ENCODE data around the gene DRC1.

DRC1 gene

DNA sequence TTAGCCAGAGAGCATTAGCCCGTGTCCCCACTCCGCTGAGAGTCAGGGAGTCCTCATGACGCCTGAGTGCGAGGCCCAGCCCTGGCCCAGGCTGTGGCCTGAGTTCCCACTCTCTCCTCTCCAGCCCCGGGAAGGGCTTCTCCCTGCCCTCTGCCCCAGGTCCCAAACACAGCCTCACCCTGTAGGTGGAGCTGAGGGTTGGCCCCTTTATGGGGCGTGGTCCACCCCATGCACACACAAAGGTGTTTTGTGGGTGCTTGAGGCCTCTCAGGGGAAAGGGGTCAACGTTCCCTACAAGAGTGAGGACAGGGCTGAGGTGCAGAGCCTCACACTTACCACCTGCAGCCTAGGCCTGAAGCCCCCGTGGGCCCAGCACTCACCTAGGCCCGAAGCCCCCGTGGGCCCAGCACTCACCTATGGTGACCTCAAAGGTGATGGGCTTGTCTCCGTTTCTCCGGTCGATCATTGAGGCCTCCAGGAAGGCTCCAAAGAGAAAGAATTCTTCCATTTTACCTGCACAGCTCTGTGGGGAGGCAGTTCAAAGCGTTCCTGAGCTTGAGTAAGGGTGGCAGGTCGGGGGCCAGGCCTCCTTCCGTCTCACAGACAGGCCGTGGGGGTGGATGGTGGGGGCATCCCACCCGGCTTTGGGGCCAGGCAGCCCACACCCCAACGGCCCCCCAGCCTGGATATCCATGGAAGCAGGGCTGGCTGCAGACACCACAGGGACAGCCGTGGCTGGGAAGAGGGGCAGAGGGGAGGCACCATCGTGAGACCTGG, 78.3 kb downstream of the DRC1 start:
- no peak for DNase-seq

DNA sequence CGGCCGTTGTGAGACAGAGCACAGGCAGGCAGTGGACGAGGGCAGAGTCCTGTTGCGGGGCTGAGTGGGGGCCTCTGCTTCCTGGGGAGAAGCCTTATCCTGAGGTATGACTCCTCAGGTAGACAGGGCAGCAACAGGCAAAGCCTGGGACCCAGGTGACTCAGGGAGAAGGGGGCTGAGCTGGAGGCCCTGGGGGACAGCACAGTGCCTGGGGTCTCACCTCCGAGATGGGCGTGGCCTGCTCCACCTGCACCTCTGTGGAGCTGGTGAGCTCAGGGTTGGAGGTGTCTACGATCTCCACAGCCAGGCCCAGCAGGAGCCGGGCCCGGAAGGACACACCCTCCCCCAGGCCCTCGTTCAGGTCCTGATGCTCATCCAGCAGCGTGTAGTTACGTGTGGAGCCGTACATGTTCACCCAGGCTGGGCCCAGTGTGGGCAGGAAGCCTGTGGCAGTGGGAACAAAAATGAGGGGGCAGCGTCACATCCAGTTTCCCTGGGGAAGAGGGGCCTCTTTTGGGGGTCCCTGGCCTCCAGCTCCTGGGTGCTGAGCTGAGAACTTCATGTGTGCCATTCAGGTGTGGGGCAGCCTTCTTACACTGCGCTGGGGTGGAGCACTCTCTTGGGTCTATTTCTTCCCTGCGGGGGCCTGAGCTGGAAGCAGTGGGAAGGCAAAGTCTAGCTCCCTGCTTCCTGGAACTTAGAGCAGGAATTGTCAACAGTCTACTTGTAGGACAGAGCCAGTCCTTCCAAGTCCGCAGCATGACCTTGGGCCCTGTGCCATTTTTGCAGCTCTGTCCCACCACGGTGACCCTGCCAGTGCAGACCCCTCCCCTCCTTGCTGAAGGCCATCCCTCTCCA, 79.1 kb downstream of the DRC1 start:
- DNase-seq, result no peak

DNA sequence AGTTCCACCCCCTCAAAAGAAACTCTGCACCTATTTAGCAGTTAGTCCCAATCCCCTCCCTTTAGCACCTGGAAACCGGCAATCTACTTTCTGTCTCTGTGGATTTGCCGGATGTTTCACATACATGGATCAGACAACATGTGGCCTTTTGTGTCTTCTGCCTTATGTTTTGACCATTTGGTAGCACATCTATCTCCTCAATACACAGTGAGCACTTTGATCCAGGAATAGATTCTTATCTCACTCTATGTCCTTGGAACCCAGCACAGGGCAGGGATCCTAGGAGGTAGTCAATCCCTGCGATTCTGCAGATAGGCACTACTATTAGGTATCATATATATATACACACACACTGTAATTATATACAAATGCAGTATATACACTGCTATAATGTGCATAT, 80.0 kb downstream of the DRC1 start:
- no peak for DNase-seq

DNA sequence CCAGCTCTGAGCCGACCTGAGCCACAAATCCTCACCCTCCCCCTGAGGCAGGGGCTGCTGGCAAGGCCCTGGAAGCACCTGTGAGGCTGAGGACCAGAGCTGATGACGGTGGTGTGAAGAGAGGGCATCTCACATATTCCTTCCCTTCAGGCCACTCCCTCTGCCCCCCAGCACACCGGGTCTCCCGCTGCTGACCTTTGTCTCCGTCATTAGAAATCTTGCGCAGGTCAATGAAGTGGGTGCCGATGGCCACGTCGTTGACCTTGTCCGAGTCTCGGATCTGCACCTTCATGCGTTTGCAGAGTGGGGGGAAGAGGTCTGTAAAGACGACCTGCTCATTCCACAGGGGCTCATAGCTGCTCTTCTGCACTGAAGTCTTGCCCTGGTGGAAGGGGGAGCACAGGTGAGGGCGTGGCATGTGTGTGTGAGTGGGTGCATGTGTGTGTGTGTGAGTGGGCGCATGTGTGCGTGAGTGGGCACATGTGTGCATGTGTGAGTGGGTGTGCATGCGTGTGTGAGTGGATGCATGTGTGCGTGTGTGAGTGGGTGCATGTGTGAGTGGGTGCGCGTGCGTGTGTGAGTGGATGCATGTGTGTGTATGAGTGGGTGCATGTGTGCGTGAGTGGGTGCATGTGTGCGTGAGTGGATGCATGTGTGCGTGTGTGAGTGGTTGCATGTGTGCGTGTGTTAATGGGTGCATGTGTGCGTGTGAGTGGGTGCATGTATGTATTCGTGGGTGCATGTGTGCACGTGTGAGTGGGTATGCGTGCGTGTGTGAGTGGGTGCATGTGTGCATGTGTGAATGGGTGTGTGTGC, 80.7 kb downstream of the DRC1 start:
- DNase-seq, result no peak

DNA sequence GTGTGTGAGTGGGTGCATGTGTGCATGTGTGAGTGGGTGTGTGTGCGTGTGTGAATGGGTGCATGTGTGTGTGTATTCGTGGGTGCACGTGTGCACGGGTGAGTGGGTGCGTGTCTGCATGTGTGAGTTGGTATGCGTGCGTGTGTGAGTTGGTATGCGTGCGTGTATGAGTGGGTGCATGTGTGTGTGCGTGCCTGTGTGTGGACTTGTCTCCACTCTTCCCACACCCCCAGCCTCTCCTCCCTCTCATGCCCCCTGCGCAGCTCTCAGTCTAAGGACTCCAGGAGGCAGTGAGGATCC, 81.3 kb downstream of the DRC1 start:
- no peak for DNase-seq

DNA sequence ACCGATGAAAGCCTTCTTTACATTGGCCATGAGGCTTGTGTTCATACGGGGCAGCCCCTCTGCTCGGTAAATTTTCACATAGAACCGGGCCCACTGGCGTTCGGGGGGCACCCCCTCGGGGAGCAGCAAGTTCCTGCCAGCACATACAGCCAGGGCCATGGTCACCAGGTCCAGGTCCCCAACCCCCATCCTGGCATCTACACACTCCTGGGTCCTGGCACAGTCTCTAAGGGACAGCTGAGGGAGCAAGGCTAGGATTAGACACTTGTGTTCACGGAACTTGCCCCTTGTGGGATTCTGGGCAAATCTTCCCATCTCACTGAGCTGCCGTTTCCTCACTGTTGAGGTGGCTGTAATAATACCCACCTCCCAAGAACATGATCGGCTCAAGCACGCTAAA, 81.8 kb downstream of the DRC1 start:
- DNase-seq, result no peak

DNA sequence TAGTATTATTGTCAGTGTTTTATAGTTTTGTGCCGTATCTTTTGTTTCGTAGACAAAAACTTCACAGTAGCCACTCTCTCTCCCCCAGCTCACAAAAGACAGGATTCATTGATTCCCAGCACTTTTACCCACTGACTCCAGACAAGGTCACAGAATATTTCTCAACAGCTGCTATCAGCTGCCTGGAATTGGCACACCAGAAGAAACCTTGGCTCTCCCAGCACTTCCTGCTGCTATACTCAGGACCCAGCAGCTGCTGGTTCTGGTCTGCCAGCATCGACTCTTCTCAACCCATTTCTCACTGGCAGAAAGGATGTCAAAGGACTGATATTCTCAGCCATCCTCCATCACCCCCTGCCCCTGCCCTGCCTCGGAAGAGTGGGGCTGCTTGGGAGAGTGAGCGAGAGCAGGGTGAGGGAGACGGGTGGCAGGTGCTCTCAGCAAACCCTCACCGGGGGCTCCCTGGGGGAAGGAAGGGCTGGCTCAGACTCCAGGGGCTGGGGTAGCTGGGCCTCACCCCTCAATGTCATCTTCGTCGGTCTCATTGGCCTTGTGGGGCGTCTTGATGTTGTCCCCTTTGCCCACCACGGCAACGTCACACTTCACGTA, 82.3 kb downstream of the DRC1 start:
- no peak for DNase-seq

DNA sequence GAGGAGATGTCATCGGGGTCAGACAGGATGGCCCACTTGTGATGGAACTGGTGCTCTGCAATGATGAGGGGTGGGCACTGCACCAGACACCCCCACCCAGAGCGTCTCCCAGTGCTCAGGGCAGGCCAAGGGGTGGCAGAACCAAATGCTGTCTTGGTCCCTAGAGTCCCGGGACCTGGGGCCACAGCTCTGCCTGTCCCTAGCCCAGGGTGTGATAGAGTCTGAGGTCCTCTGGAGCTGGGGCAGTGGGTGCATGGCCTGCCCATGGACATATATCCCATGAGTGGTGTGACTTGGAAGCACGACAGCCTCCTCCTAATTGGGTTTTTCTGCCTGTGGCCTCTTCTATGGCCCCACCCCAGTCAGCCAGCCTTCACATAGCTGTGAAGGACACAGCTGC, 82.9 kb downstream of the DRC1 start:
- DNase-seq, result no peak

DNA sequence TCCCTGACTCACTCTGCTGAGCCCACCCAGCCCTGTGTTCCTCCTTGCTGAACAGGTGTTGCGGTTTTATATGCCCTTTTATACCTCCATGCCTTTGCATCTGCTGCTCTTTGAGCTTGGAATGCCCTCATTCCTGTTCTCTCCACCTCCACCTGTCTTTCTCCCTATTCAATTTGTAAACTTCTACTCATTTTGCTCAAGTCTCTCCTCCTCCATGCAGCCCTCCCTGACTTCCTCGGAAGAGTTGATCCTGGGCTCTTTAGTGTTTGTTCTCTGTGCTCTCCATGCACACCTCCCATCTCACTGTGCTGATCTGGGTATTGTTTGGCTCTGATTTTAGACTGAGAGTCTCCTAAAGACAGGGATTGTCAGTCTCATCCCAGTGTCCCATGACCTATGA, 83.4 kb downstream of the DRC1 start:
- no peak for DNase-seq

DNA sequence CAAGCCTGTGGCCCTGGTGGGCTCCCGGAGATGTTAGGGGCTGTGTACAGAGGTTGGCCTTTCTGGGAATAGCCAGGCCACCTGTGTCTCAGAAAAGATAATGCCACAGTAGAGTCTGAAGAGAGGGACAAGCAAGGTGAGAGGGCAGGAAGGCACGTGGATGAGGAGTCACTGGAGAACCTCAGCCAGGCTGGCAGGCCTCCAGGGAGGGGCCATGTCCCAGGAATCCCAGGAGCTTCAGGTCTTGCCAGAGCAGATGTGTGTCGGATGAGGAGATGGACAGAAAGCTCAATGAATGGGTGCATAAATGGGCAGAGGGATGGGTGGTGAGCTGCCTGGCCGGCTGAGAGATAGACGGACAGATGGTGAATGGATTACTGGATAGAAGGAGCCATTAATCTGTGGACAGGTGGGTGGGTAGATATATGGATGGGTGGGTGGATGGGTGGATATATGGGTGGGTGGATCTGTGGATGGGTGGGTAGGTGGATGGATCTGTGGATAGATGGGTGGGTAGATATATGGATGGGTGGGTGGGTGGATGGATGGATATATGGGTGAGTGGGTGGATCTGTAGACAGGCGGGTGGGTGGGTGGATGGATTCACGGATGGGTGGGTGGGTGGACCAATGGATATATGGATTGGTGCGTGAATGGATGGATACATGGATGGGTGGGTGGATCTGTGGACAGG, 84.2 kb downstream of the DRC1 start:
- no peak for DNase-seq

DNA sequence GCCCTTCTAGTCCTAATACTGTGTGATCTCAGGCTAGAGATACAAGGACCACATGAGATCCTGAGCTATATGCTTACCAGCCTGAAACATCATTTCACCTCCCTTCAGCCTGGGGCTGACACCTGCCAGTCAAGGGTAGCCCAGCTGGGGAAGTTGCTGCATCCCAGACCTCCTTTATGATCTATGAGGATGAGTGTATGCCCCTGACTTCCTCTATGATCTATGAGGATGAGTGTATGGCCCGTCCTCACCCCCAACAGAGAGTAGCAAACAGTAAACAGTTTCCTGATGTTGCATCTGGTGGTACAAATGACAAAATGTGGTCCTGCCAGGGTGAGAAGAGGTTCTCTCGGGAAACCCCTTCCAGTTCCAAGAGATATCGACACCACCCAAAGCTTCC, 85.1 kb downstream of the DRC1 start:
- DNase-seq, result no peak

DNA sequence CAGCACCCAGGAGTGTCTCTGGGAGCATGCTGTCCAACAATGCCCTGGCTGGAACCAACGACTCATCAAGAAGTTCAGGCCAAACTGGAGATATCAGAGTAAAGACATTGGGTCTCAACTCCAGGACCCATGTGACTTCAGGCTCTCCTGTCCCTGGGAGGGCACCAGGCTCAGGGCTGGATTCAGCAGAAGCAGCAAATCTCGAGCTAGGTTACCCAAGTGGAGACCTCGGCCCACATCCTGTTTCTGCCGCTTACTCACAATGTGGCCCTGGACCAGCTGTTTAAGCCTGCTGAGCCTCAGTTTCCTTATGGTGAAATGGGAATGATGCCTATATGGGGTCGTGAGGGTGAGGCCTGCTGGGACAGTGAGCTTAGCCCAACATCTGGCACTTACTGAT, 85.5 kb downstream of the DRC1 start:
- no peak for DNase-seq

DNA sequence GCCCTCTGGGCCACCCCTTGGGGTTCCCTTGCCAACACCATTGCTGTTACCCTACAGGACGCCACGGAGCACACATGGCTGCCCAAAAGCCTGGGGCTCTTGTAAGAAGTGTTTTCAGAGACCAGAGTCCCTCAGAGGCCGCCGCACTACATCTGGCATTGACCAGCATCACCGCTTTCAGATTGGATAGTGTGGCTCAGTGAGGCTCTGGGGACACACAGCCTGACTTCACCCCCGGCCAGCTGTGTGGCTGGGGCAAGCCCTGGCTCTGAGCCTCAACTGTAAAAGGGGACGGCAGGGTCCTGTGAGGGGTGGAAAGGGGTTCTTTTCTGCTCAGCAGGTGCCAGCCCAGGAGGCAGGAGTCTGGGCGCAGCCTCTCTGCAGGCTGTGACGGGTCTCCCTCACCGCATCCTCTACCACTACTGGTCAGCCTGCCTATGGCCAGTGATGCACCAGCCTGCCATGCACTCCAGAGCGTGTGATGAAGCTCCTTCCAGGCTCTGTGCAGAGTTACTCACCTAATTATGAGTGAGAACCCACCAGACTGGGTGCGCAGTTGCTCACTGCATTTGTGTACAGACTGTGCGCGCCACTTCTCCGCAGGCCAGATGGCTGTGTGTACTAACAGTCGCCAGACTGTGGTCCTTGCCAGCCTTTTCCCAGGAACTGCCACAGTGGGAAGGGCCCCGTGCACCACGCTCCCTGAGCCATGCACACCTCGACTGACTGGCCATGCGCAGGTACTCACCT, 86.9 kb downstream of the DRC1 start:
- no peak for DNase-seq

DNA sequence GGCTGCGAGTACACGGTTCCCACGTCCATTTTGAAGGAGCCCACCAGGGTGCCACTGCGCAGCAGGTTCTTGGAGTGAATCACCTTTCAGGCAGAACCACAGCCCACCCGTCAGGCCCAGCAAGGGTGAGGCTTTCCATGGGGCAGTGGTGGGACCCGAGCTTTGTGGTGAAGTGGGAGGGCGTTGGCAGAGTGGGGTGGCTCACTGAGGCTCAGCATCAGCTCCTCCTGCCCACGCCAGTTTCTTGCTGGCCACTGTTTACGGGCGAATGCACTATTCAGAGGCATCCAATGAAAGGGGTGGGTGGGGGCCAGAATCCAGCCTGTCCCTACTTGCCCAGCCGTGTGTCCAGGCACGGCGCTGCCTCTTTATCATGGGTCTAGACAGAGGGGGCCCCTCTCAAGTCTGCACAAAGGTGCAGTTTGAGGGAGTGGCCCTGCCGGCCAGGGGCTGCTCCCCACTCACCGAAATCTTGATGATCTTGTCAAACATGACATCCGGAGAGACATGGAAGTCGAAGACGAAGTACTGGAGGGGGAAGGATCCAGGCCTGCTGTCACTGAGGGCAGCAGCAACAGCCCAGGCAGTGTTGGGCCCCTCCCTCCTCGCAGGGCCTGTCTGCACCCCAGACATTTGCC, 87.6 kb downstream of the DRC1 start:
- DNase-seq, result no peak

DNA sequence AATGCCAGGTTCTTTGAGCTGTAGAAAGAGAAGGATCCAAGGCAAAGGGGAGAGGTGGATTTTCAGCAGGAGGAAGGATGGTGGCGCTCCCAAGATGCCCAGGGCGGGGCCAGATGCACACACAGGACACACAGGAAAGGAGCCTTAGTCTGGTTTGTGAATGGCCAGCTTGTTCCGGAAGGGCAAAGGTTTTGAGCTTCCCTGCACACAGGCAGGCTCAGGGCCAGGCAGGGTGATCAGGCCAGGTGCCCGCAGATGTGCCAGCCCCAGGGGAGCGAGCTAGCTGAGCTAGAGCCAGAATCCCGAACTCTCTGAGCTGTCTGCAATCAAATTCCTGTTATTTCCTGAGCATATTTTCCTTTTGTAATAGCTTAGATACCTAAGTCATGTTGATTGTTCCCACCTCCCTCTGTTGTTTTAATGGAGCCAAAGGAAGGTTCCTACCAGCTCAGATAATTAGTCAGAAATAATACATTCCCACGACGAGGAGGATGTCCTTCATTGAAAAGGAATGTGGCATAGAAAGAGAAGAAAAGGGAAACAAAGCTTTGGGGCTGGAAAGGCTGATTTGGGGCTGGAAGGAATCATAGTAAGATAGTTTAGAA, 89.9 kb downstream of the DRC1 start:
- no peak for DNase-seq

DNA sequence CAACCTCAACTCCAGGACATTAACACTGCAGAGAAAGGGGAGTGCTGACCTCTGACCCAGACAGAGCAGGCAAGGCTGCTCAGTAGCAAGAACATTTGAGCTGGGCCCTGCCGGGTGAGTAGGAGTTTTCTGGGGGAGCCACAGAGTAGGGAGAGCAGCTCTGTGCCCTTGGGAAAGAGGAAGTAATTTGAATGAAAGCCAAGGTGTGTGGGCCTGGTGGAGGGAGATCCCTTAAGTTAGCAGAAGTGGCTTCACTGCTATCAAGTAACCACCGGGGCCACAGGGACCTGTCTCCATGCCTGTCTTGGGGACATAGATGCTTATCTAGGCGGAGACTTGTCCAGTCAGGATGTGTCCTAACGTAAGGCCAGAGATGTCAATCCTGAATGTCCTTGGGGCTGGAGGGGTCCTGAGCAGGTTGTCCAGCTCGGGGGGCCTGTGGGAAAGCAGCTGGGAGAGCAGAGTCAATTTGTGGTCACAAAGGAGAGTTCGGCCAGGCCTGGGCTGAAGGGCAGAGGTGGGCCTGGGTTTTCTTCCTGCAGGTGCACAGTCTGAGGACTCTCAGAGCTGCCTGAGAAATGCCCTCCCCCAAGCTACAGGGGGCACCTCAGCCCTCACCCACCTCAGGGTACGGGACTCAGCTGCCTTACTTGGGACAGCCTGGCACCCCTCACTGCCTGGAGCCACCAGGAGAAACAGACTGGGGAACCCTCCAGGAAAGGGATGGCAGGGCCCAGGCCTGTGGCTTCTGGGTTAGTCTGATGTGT, 91.2 kb downstream of the DRC1 start:
- no peak for DNase-seq

DNA sequence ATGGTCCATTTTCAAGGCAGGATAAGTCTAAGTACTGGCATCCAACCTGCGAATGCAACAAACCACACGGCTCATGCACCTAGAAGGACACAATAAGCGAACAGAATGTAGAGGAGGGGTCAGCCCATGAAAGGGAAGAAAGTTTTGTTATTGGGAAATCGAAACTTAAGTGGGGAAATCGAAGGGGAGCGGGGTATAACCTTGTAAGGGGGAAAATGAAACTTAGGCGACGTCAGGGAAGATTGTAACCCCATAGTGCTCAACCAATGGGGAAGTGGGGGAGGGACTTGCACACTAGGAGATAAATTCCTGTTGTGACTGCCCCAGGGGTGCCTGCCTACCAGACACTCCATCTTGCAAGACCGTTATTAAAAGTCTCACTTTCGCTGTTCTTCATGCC, 91.8 kb downstream of the DRC1 start:
- DNase-seq, result no peak

DNA sequence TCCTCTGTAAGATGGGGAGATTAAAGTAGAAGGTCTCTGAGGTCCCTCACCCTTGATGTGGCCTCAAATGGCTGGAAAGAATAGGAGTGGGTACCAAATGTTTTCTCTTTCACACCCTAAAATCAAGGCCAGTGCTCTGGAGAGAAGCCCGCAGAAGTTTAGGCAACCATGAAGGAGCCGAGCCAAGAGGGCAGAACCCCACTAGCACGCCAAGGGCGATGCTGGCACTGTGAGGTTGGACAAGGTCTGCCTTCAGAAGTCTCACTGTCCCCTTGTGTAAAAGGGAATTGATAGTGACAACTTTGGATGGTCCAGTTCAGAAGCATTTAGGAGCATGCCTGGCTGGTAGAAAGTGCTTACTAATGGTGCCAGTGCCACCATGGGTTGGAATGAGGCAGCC, 92.5 kb downstream of the DRC1 start:
- DNase-seq, result no peak

DNA sequence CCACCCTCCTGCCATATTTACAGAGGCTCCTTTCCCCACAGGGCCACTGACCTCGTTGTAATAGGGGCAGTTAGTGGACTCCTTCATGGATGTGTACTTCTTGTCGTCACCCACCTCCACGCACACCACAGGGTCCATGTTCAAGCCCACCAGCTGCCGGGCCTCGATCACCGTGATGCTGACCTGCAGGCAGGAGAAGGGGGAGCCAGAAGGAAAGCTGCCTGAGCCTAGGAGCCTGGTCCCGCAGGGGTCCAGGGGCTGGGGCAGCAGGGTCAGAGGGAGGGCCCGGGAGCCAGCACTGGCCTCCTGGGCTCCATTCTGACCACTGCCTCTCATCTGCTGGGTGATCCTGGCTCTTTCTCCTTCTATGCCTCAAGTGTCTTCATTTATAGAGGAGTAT, 93.2 kb downstream of the DRC1 start:
- DNase-seq, result no peak

DNA sequence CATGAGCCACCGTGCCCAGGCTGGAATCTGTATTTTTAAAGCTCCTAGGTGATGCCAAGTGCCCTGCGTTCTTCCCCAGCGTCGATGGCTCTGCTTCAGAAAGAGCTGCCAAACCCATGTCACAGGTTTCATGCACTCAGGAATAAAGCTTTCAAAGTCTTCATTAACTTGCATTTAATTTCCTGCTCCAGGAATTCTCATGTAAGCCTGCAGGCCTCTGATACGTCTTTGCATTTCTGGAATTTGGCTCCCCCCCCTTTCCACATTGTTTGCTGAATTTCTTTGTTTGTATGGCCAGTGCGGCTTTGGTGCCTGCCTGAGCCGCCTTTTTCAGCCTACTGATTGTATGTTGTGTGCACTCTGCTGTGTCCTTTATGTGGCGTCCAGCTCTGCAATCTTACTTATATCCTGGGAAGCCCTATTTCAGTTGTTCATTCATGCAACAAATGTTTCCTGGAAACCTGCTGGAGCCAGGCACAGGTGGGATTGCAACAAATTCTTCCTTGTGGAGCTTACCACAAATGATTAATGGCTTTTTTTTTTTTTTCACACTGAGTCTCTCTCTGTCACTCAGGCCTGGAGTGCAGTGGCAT, 94.1 kb downstream of the DRC1 start:
- peak; percentile 12 for DNase-seq

Data from NCI-H2029 treated with DMSO at 0.1 percent for 48 hours (cell line).